Breast epithelium (tissue), 3 donors: ENCODE results near the gene SEC24B.

Experiments
- CTCF ChIP-seq, 3 donors: fragments of 450-650 bp; IDR thresholded peaks; one replicate each; pipeline ENCODE4 v1.5.1; 2016 to 2017; ENCODE audit warnings: antibody characterized with exemption in 3 of 3, mild to moderate bottlenecking in 3 of 3, moderate library complexity in 3 of 3
- POLR2A ChIP-seq: fragments of 450-650 bp; IDR thresholded peaks from one replicate; pipeline ENCODE4 v1.6.1; 2016; ENCODE audit warnings: antibody characterized with exemption, mild to moderate bottlenecking, moderate library complexity
- POLR2AphosphoS5 ChIP-seq, 3 donors: sonication (generic); formaldehyde crosslinking; IDR thresholded peaks; one replicate each; pipeline ENCODE4 v1.6.1; 2017; ENCODE audit warnings: antibody characterized with exemption in 3 of 3

DNA sequence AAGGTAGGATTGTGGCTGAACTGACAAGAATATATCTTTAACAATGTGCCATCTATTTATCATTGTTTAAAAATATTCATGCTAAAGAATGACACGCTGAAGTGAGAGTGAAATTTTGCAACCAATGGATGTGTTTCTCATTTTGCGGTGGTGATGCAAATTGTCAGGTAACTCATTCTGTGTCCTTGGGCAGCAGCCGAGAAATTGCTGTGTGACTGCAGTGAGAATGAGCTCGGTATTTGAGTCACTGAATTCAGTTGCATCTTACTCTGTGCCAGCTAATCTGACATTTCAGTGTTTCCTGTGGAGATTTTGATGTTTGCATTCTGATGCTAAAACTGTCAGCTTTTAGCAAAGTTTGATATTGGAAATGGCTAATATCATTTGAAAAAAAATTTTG is 154.6 kb downstream of the SEC24B start:
- TF ChIP-seq CTCF (IDR thresholded peaks at IDR 0.05): no peak
- no peak for TF ChIP-seq POLR2A
- no peak for TF ChIP-seq POLR2AphosphoS5 (IDR thresholded peaks at IDR 0.05)
